Lower leg skin (tissue), 4 donors: Measurements from ENCODE around the gene SMIM20. TPM values are rescaled to one million over a fixed set of nuclear protein-coding genes. Genes with fewer than 3 reads are reported as not detected.

ENCODE experiments used
- DNase-seq, 2 donors: peaks; one replicate each; pipeline ENCODE4 v3.0.0-alpha.2; 2019; ENCODE audit warnings: low spot score in 2 of 2
- H3K4me3 ChIP-seq: fragments of 200-600 bp; sonication (generic); 2 replicates; pipeline ENCODE4 v1.5.1; 2017; ENCODE audit warnings: mild to moderate bottlenecking, low read depth; ENCODE audit not compliant: poor library complexity, severe bottlenecking
- CTCF ChIP-seq, 3 donors: fragments of 450-650 bp; IDR thresholded peaks; one replicate each; pipeline ENCODE4 v1.5.1; 2016; ENCODE audit warnings: antibody characterized with exemption in 3 of 3, mild to moderate bottlenecking in 3 of 3, moderate library complexity in 2 of 3
- POLR2A ChIP-seq, 2 donors: fragments of 450-650 bp; IDR thresholded peaks; one replicate each; pipeline ENCODE4 v1.6.1; 2016 to 2017; ENCODE audit warnings: antibody characterized with exemption in 2 of 2, mild to moderate bottlenecking in 1 of 2, moderate library complexity in 1 of 2
- WGBS, 2 donors: methylation state at CpG; one replicate each; pipeline ENCODE4 v1.1.5; 2018; 5-methylcytosine and 5-hydroxymethylcytosine counted together
- intact Hi-C: fragments of 100-400 bp; cut with DNase I; formaldehyde crosslinking; loops from one replicate; pipeline ENCODE4 v1.15.0; 2023; ENCODE audit warnings: low total_unique reads
- total RNA-seq, 4 donors: library from RNA; depleted of rRNA; stranded (reverse); fragments of >200 nt; gene quantifications; one replicate each; pipeline ENCODE4 v1.1.0, GENCODE V29; 2016

SMIM20 gene
- total RNA-seq, 4 donors from 2014 or later: 16.1 to 18.7 (median 17.4) TPM

DNA sequence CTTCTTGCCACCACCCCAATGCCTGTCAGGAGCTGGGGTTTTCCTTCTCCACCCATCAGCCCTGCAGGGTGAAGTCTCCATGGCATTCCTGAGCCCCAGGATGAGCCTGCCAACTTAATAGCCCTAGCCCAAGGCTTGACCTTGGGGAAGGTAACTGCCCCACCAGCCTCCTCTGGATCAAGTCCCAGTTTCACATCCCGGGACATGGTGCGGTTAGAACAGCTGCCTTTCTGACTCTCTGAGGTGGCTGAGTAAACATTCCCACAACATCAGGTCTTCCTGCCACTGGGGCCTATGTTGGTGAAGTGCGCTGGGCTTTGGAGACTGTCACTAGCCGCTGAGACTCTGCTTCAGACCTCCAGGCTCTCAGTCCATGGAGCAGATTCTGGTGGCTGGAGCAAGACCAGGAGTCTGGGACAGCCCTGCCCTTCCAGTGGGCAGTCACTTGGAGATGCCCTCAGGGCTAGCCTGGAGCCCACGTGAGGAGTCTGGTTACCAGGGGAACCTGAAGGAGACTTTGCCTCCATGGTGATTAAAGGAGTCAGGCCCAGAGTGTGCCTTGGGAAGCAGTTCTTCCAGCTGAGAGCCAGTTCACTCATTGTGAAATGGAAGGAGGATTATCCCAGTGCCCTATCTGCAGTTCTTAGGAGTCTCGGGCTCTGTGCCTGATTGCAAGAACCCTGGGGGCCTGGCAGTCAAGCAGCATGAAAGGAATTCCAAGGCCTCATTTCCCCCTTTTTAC is 56.8 kb downstream of the SMIM20 start:
- no peak for TF ChIP-seq POLR2A (IDR thresholded peaks at IDR 0.05)
- TF ChIP-seq CTCF (IDR thresholded peaks at IDR 0.05): no peak
- DNase-seq: no peak
- no peak overlapping the region for H3K4me3 ChIP-seq
- whole genome bisulfite sequencing, 2 donors: 78 to 80% methylated on average over 1 to 6 of the region's 6 CpGs
- intact Hi-C loops: no loop called here

GRCh38 chr4:25972366-25972765 is 58.3 kb downstream of the SMIM20 start:
- WGBS, 2 donors: 62 to 96% methylated on average over 3 to 4 of the region's 4 CpGs
- intact Hi-C loops: no loop called here
- TF ChIP-seq CTCF (IDR thresholded peaks at IDR 0.05): no peak
- TF ChIP-seq POLR2A (IDR thresholded peaks at IDR 0.05): no peak
- no peak for DNase-seq
- H3K4me3 ChIP-seq: no peak overlapping the region

GRCh38 chr4:25972984-25973745 is 59.1 kb downstream of the SMIM20 start:
- no peak for DNase-seq
- WGBS, 2 donors: 60 to 62% methylated on average over 8 of the region's 8 CpGs
- no peak overlapping the region for H3K4me3 ChIP-seq
- TF ChIP-seq CTCF (IDR thresholded peaks at IDR 0.05): no peak
- intact Hi-C loops: no loop called here

DNA sequence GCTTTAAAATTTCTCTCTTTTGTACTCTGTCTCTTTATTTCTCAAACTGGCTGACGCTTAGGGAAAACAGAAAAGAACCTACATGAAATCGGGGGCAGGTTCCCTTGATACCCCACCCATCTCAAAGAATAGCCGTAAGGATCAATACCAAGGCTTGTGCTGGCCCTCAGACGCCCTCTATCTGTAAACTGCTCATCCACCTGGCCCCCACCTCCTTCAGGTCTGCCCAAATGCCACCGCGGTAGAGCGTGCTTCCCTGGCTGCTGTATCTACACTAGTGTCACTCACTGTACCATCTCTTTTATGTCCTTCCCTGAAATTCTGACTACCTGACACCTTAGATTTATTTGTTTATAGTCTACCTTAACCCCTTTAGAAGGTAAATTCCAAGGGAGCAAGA is 62.8 kb downstream of the SMIM20 start:
- no peak overlapping the region for H3K4me3 ChIP-seq
- DNase-seq: no peak
- no peak for TF ChIP-seq POLR2A (IDR thresholded peaks at IDR 0.05)
- no peak for TF ChIP-seq CTCF (IDR thresholded peaks at IDR 0.05)
- intact Hi-C loops: no loop called here
- 77 to 78% methylated on average over 7 of the region's 7 CpGs for WGBS, 2 donors

GRCh38 chr4:25977397-25978170 is 63.6 kb downstream of the SMIM20 start:
- intact Hi-C loops: no loop called here
- no peak overlapping the region for H3K4me3 ChIP-seq
- 87 to 88% methylated on average over 9 to 12 of the region's 12 CpGs for WGBS, 2 donors
- TF ChIP-seq POLR2A (IDR thresholded peaks at IDR 0.05) (no peak), CTCF (IDR thresholded peaks at IDR 0.05) (no peak)
- DNase-seq: no peak
